ENCODE results near the gene C1orf226. TPM values are rescaled to one million over a fixed set of nuclear protein-coding genes. Genes with fewer than 3 reads are reported as not detected.

C1orf226 gene
- total and polyA plus RNA-seq, 9 of the 15 experiments (the other 6 are each of a cell fraction or from before 2014, with no cell fraction given), result 0.10 to 1.4 (median 0.47) TPM

- TF ChIP-seq, protein P1, sequence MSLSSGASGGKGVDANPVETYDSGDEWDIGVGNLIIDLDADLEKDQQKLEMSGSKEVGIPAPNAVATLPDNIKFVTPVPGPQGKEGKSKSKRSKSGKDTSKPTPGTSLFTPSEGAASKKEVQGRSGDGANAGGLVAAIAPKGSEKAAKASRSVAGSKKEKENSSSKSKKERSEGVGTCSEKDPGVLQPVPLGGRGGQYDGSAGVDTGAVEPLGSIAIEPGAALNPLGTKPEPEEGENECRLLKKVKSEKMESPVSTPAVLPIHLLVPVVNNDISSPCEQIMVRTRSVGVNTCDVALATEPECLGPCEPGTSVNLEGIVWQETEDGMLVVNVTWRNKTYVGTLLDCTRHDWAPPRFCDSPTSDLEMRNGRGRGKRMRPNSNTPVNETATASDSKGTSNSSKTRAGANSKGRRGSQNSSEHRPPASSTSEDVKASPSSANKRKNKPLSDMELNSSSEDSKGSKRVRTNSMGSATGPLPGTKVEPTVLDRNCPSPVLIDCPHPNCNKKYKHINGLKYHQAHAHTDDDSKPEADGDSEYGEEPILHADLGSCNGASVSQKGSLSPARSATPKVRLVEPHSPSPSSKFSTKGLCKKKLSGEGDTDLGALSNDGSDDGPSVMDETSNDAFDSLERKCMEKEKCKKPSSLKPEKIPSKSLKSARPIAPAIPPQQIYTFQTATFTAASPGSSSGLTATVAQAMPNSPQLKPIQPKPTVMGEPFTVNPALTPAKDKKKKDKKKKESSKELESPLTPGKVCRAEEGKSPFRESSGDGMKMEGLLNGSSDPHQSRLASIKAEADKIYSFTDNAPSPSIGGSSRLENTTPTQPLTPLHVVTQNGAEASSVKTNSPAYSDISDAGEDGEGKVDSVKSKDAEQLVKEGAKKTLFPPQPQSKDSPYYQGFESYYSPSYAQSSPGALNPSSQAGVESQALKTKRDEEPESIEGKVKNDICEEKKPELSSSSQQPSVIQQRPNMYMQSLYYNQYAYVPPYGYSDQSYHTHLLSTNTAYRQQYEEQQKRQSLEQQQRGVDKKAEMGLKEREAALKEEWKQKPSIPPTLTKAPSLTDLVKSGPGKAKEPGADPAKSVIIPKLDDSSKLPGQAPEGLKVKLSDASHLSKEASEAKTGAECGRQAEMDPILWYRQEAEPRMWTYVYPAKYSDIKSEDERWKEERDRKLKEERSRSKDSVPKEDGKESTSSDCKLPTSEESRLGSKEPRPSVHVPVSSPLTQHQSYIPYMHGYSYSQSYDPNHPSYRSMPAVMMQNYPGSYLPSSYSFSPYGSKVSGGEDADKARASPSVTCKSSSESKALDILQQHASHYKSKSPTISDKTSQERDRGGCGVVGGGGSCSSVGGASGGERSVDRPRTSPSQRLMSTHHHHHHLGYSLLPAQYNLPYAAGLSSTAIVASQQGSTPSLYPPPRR (CRISPR knock-in tag; IDR thresholded peaks at IDR 0.05; ENCODE audit: borderline replicate concordance), result no peak
- TF ChIP-seq ELK1 (CRISPR knock-in tag; IDR thresholded peaks at IDR 0.05) (no peak), NR2C2 (CRISPR knock-in tag; IDR thresholded peaks at IDR 0.05) (no peak), NR2C2 (tag; IDR thresholded peaks at IDR 0.05) (no peak), ZSCAN32 (CRISPR knock-in tag; IDR thresholded peaks at IDR 0.05) (no peak), MECOM (CRISPR knock-in tag; IDR thresholded peaks at IDR 0.05) (0 out of 2 replicates have a peak, but pooled peaks have one; percentile 51), NCOA1 (IDR thresholded peaks at IDR 0.05; ENCODE audit: low read depth) (no peak), RBM15 (IDR thresholded peaks at IDR 0.05; ENCODE audit: insufficient read depth, low read length) (no peak), HDAC3 (IDR thresholded peaks at IDR 0.05; ENCODE audit: borderline replicate concordance, partially characterized antibody) (no peak)
Measured at GRCh38 chr1:162351246-162351842, 30.2 kb upstream of the C1orf226 start (continued).
